Measurements from ENCODE around the gene PCDH9.

The PCDH9 gene

GRCh38 chr13:67267136-67267535 lies 37.0 kb upstream of the PCDH9 start:
- TF ChIP-seq CTCF (conservative IDR thresholded peaks at IDR 0.05; ENCODE audit: low read depth, low read length): no peak
- peak; percentile 30 for DNase-seq (ENCODE audit: low read depth)

GRCh38 chr13:67259208-67259607 lies 29.1 kb upstream of the PCDH9 start:
- no peak overlapping the region for H3K4me3 ChIP-seq (ENCODE audit: low read depth, low read length)
- TF ChIP-seq CTCF (conservative IDR thresholded peaks at IDR 0.05; ENCODE audit: low read depth, low read length): no peak
- no peak for DNase-seq (ENCODE audit: low read depth)

More at GRCh38 chr13:67267136-67267535, 37.0 kb upstream of the PCDH9 start:
- H3K4me3 ChIP-seq (ENCODE audit: low read depth, low read length): no peak overlapping the region

- no peak overlapping the region for H3K4me3 ChIP-seq (ENCODE audit: low read depth, low read length)
- no peak for TF ChIP-seq CTCF (conservative IDR thresholded peaks at IDR 0.05; ENCODE audit: low read depth, low read length)
- no peak for DNase-seq (ENCODE audit: low read depth)
Observed at GRCh38 chr13:67258482-67258881, 28.3 kb upstream of the PCDH9 start.

- TF ChIP-seq CTCF (conservative IDR thresholded peaks at IDR 0.05; ENCODE audit: low read depth, low read length): no peak
- no peak overlapping the region for H3K4me3 ChIP-seq (ENCODE audit: low read depth, low read length)
- DNase-seq (ENCODE audit: low read depth): no peak
Observed at GRCh38 chr13:67238861-67239260, 8.7 kb upstream of the PCDH9 start.

GRCh38 chr13:67238277-67238859 lies 8.2 kb upstream of the PCDH9 start:
- TF ChIP-seq CTCF (conservative IDR thresholded peaks at IDR 0.05; ENCODE audit: low read depth, low read length): peak; percentile 54
- DNase-seq (ENCODE audit: low read depth): peak; percentile 62
- H3K4me3 ChIP-seq (ENCODE audit: low read depth, low read length): no peak overlapping the region

- DNase-seq (ENCODE audit: low read depth): no peak
- TF ChIP-seq CTCF (conservative IDR thresholded peaks at IDR 0.05; ENCODE audit: low read depth, low read length): no peak
Observed at GRCh38 chr13:67235265-67235664, 5.1 kb upstream of the PCDH9 start.

GRCh38 chr13:67232384-67232783 lies 2.2 kb upstream of the PCDH9 start:
- no peak for DNase-seq (ENCODE audit: low read depth)
- no peak overlapping the region for H3K4me3 ChIP-seq (ENCODE audit: low read depth, low read length)
- TF ChIP-seq CTCF (conservative IDR thresholded peaks at IDR 0.05; ENCODE audit: low read depth, low read length): no peak

More at GRCh38 chr13:67235265-67235664, 5.1 kb upstream of the PCDH9 start:
- no peak overlapping the region for H3K4me3 ChIP-seq (ENCODE audit: low read depth, low read length)
